ENCODE measurements around the gene ITGB2.

GRCh38 chr21:44890338-44890931 lies 30.3 kb downstream of the ITGB2 start:
- no peak for TF ChIP-seq CTCF (IDR thresholded peaks at IDR 0.05)
- TF ChIP-seq POLR2A (IDR thresholded peaks at IDR 0.05): no peak
- TF ChIP-seq EP300 (IDR thresholded peaks at IDR 0.05): no peak

Data from tibial nerve (tissue), 4 donors.